HT-29 (cell line): ENCODE data around the gene UNC119B. TPM values are rescaled to one million over a fixed set of nuclear protein-coding genes. Genes with fewer than 3 reads are reported as not detected.
A peak's percentile ranks its signal among the peaks of the same experiment; 100 is the strongest.

ENCODE experiments used
- DNase-seq: peaks from one replicate; pipeline ENCODE4 v3.0.0-alpha.2; 2015; ENCODE audit warnings: low spot score
- total RNA-seq: library from RNA; depleted of rRNA; stranded (reverse); fragments of >200 nt; shearing (Covaris generic); gene quantifications from 2 replicates; pipeline ENCODE4 v1.2.3, GENCODE V29; 2014

UNC119B gene
- total RNA-seq, 1 experiment from 2014 or later: 16.7 TPM

DNA sequence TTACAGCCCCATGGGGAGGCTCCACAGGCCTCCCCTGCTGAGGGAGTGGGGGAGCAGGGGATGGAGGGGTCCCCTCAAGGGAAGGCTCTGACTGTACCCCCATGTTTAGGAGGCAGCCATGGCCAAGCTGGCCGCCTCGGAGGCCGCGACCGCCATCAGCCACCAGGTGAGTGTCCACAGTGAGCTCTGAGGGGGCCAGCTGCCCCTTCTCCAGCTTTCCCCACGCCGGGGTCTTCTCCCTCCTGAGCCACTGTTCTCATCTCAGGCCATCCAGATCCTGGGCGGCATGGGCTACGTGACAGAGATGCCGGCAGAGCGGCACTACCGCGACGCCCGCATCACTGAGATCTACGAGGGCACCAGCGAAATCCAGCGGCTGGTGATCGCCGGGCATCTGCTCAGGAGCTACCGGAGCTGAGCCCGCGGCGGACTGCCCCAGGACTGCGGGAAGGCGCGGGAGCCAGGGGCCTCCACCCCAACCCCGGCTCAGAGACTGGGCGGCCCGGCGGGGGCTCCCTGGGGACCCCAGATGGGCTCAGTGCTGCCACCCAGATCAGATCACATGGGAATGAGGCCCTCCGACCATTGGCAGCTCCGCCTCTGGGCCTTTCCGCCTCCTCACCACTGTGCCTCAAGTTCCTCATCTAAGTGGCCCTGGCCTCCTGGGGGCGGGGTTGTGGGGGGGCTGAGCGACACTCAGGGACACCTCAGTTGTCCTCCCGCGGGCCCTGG lies 28.9 kb downstream of the UNC119B start:
- no peak for DNase-seq

DNA sequence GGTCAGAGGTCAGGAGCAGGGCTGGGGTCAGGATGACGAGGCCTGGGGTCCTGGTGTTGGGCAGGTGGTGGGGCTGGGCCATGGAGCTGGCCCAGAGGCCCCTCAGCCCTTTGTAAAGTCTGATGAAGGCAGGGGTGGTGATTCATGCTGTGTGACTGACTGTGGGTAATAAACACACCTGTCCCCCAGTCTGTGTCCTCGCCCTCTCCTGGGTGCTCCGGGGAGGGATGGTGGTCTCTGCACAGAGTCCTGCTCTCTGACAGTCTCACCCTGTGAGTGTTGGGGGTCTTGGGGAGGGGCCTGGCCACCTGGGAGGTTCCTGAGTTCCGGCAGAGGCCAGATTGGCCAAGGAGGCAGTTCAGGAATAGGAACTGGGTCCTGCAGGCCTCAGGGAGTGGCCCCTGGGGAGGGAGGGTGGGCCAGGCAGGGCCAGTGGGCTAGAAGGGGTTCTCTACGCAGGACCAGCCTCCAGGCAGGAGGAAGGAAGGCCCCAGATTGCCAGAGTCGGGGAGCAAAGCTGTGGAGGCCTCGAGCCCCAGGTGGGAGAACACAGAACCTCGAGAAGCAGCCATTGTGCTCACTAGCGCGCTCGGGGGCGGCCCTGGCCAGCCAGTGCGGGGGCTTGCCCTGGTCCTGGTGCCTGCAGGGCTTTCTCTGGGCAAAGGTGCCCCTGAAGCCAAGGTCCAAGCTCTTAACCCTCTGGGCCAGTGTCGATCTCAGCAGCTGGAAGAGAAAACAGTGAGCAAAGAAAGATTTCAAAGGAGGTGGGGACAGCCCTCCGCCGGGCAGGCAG lies 29.8 kb downstream of the UNC119B start:
- DNase-seq: no peak

DNA sequence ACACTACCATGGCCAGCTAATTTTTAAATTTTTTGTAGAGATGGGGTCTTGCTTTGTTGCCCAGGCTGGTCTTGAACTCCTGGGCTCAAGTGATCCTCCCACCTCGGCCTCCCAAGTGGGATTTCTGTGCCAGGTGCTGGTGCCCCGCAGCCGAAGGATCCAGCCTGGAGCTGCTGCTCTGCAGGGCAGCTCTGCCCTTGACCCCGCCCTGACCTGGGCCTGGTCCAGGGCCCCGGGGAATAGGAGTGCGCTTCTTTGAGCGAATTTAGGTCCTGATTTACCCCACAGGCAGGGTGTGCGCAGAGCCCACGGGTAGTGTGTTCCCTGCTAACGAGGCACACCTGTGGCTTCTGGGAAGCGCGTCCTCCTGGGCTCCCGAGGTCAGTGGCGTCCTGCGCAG lies 30.6 kb downstream of the UNC119B start:
- no peak for DNase-seq

DNA sequence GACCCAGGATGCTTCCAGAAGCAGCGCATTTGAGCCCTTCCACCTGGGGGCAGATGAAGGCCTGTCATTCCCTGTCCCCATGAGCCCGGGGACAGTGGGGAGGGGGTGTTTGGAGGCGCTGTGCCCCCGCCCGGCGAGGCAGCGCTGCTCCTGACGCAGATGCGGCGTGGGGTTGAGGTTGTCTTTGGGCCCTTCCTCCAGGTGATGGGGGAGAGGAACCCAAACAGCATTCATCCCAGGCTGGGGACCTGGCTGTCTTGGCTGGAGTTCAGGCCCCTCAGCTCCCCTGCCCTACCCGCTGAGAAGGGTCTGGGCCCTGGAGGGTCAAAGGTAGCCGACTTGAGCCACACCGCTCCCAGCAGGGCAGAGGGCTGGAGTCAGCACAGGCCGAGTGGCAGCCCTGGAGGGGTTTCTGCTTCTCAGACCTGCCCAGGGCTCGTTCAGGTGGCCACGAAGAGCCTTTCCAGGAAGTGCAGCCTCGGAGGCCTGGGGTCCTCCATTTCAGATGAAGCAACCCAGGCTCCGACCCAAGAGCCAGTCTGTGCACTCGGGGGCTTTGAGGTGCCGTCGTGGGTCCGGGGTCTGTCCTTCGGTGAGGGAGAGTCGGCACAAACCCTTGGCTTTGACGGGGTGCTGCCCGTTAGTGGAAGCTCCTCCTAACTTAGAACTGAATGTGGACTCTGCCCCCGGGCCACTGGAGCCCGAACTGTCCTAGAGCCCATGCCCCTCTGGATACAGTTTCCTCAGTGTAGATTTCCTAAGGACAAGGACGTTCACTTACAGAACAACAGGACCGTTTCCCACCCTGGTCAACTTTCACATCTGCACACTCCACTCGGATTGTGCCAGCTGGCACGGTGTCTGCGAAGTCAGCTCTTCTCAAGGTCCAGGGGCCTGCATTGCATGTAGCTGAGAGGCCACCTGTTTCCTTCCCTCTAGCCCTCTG lies 31.5 kb downstream of the UNC119B start:
- no peak for DNase-seq

DNA sequence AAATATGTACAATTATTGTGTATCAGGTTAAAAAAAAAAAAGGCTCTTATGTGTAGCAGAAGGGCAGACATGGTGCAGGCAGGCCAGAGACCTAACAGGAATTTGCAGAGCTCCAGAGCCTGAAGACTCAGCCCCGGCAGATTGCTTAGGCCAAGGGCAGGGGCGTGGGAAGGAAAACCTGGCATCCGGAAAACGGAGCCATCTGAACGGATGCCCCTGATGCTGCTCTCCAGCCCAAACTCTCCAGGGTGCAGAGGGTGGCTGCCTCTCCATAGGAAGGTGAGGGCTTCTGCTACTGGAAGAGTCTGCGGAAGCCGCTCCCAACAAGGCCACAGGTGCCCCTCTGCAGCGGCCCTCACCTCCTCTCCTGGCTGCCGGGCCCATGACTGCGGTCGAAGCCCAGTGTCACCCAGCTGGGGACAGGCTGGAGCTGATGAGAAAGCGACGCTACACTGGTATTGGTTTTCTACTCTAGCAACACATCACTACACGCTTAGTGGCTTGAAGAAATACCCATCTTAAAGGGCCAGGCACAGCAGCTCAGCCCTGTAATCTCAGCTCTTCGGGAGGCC lies 34.8 kb downstream of the UNC119B start:
- no peak for DNase-seq

DNA sequence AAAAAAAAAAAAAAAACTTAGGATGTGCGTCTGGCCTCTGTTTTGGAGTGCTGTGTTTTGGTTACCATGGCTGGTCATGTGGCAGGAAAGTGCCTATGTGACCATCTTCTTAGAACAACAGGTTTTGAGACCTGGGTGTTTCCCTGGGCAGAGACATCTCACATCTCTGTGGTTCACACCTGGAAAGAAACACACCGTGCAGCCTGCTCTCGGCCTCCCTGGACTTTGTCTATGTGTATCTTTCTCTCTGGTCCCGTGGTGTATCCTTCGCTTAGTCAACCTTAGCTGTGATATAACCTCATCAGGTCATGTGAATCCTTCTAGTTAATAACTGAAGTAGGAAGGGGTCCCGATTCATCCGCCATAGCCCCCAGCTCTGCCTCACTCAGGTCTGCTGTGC lies 38.0 kb downstream of the UNC119B start:
- DNase-seq: peak; percentile 14

DNA sequence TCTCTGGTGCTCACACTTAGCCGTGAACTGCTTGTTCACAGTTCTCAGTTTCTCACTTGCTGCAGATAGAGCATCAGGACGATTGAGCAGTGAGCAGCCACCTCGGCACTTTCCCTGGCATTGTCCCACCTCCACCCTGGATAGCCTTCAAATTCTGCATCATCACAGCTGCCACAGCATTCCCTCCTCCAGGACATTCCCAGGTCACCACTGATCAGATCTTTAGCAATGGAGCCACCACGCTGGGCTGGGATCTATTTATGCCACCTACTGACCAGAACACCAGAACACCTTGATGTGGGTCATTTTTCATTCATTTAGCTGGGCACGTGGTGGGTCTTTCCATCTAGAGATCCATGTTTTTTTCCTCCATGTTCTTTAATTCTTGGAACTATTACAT lies 39.0 kb downstream of the UNC119B start:
- no peak for DNase-seq

DNA sequence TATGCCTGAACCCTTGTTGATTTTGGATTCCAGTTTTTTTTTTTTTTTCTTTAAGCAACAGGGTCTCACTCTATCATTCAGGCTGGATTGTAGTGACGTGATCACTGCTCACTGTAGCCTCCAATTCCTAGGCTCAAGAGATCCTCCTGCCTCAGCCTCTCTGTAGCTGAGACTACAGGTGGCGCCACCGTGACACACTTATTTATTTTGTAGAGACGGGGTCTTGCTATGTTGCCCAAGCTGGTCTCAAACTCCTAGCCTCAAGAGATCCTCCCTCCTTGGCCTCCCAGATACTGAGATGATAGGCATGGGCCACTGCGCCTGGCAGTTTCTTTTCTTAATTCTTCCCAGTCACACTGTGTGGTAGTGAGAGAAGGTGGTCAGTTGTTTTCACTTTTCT lies 40.5 kb downstream of the UNC119B start:
- DNase-seq: no peak

DNA sequence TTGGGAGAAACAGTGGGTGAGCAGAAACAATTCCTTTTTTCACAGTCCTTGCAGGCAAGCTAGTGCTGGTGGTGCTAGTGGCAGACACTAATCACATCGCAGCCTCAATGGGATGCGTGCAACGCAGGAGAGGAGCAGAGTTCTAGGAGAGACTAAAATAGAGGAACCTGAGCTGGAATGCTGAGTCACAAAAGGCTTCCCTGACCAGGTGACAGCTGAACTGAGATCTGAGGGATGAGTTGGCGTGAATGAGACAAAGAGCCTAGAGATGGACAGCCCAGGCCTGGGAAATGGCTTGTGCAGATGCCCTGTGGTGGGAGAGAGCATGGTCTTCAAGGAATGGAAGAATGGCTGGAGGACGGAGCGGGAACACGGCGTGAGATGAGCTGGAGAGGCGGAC lies 41.1 kb downstream of the UNC119B start:
- no peak for DNase-seq

DNA sequence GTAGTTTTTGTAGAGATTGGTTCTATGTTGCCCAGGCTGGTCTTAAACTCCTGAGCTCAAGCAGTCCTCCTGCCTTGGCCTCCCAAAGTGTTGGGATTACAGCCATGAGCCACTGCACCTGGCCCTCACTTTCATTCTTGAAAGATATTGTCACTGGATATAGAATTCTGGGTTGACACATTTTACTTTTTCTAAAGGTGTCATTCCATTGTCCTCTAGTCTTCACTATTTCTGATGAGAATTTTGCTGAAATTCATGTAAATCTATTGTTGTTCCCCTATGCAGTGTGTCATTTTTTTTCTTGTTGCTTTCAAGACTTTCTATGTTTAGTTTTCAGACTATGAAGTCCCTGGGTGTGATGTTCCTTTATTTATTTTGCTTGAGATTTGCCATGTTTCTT lies 44.5 kb downstream of the UNC119B start:
- DNase-seq: no peak

DNA sequence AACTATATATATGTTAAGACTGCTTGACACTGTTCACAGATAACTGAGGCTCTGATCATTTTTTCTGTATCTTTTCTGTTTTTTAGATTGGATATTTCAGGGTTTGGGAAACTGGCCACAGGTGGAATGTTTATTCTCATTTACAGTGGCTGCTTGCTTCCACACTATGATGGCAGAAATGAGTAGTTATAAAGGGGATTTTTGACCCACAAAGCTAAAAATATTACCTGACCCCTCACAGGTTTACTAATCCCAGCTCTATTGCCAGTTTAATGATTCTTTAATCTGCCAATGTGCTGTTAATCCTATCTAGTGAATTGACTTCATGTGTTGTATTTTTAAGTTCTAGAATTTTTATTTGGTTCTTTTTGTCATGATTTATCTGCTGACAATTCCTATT lies 45.0 kb downstream of the UNC119B start:
- DNase-seq: no peak

DNA sequence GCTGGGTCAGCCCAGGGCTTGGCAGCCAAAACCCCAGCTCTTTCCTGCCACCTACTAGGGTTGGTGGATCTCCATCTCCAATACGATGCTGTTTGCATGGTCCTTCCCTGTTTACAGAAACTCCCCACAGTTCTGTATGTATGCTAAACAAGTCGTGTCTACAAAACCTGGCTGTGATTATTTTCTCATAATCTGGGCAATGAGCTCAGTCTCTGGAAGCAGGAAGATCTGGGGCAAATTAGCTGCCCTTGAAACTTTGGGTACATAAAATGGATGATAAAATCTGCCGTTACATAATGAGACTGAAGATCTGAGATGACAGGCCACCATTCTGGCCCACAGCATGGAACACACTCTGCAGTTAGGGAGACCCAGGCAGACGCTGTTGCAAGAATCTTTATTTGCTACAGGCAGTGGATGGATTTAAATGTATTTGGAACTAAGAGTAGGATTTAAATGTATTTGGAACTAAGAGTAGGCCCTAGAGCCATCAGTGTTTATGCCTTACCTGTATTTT lies 47.0 kb downstream of the UNC119B start:
- no peak for DNase-seq

DNA sequence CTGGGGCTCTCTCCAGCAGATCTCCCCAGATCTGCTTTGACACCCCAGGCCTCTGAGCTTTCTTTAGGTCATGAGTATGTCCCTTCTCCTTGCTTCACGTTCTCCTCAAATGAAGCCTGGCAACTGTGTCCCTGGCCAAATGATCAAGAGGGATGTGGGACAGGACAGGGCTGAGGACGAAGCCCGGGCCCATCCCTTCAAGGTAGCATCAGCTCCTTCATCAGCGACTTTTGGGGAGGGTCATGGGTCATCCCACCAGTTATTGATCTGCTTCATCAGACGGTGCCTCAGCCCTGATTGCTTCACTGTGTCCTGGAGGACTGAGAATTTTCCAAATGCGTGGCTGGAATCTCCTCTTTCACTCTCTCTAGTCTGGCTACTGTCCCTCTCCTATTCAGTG lies 47.7 kb downstream of the UNC119B start:
- no peak for DNase-seq

DNA sequence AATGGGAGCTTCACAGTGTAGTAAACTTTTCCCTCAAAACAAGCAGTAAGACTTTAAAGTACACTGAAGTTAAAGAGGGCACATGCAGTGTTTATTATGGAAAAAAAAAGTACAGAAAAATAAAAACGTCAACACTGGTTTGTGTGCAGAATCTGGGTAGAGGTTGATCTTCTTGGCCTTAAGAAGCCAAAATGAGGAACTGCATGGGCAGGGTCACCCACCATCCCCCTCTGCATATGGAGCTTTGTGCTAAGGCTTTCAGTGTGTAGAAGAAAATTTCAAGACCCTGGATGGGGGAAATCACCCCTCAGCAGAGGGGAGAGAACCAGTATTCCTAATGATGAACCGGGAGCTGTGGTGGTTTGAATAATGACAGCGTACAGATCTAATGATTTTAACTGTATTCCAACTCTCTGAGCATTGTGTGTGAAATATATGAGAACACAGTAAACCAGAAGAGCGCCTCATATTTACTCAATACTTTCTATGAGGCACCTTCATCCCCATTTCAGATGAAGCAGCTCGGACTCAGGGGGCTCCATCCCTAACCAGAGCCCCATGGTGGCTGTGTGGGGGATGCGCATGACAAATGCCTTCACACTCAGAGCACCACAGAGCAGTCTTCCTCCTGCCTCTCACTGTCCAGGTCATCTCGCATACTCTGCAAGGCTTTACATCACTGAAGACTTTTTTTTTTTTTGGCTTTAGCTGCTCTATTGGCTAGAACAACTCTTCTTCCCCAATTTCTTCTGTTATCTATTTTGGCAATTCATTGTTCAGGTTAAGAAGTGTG lies 48.7 kb downstream of the UNC119B start:
- no peak for DNase-seq

DNA sequence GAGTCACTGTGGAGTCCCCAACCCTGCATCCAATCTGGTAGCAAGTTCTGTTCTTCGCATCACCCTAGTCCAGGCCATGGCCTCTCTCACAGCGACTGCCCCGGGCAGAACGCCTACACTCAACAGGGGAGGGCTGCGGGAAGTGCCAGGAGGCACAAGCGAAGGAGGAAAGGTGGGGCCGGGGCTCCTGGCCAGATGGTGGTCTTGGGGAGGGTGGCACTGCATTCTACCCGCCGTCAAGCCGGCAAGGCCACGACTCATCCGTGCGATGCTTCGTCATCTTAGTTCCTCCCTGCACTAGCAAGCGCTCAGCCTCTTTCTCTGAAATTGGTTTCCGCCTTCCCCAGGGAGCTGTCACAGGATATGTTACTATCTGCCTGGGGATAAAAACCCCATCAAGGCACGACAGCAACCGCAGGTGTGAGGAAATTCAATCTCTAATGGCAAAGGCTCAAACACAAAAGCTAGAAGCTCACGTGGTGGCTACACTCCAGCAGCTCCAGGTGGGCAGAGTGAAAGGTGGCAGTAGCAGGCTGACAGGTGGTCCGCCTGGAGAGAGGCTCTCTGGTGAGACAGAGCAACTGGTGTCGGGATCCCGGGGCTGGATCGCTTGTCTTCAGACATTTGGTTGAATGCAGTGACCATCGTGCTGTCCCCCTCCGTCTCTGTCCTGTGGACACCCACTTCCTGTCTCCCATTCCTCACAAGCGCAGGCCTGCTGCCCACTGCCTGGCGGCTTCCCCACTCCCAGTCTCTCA lies 49.5 kb downstream of the UNC119B start:
- no peak for DNase-seq

DNA sequence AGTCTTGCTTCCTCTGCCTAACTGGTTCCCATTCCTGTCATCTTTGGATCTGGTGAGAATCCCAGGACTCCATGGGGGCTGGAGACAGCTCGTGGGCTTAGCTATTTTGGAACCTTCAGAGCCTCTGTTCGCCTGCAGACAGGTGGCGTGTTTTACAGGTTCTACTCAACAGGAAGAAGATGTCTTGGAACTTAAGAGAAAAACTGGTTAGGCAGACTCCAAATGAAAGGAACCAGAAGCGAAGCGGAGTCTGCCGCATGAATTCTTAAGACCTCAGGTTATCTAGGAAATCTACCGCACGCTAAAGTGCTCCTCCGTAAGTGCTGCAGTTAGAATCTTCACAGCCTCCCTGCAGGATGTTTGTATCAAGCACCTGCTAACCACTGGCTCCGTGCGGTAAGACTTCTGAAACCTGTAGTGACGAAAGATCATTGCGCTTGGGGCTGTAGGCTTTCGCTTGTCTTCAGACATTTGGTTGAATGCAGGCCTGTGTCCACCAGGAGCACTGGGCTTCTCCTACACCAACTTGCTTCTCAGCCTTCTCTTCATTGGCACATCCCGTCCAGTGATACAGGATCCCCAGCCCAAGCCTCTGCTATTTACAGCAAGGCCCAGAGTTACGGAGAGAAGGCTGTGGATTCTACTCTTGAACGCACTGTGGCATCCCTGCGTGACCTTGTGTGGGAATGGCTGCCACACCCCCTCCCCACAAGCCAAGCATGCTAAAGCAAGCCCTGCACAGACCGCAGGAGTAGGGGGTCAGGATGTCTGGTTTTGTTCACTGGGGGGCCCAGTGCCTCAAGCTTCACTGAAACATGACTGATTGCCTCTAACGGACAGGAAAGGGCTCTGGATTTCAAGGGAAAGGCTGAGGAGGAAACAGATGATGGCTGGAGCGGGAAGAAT lies 50.3 kb downstream of the UNC119B start:
- DNase-seq: no peak

DNA sequence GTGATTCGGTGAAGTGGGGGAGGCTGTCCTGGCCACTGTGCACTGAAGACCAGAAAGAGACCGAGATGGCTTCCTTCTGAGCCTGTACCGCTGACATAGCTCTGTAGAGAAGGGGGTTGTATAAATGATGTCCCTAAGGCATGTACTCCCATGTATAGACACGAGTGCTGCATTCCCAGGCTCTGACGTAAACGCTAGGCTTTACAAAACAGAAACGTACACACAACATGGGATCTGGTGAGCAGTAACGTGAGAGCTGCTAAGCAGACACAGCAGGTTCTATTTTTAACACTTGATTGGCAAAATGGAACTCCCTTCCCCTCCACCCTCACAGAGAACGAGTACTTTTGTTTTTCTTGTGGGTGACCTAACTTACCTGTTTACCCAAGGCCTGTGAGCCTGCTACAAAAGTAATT lies 51.3 kb downstream of the UNC119B start:
- DNase-seq: no peak

DNA sequence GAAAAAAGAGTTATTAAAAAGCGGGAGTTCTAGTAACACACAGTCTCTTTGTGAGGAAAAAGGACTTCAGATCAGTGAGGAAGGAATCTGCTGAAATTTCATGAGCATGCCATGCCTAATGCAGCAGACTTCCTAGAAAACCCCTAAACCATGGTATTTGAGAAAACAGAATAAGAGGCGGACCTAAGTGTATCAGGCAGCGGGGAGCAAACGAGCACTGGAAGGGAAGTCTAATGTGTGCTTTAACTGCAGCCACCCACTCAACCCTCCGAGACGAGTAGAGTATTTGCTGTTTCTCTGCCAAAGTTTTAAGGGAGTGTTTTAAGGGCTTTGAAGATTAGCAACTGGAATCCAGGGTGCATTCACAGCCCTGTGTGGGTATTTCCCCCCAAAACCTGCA lies 51.8 kb downstream of the UNC119B start:
- no peak for DNase-seq

DNA sequence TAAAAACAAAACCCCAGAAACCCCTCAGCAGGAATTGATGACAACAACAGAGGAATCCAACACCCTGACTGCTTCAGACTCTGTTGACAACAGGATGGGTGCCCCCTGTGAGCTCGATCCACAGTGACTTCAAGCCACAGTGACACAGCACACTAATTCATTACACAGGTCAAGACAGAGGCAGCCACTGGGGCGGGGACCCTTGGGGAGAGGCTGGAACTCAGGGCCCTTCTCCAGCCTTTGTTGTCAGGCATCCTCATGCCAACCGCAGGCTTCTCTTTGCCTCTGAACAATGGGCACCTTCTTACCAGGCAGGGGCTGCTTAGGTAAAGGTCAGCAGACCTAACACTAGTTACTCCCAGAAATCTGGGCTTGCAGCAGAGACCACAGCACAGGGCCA lies 53.0 kb downstream of the UNC119B start:
- DNase-seq: no peak
